Caco-2 (cell line): ENCODE results near the gene SLC22A12. TPM values are rescaled to one million over a fixed set of nuclear protein-coding genes. Genes with fewer than 3 reads are reported as not detected.

Experiments used
- BruUV-seq: library from RNA; stranded (reverse); fragments of 400-500 nt; replicated peaks from 2 replicates; lab custom pipeline; 2021; lab: Mats Ljungman, UMichigan
- CTCF ChIA-PET: fragments of 300-600 bp; sonication (Branson Sonifier 250); formaldehyde crosslinking; loops from one replicate; lab custom pipeline; 2022; ENCODE audit warnings: antibody characterized with exemption; lab: Charles Lee
- POLR2A ChIA-PET: fragments of 300-600 bp; sonication (Branson Sonifier 250); formaldehyde crosslinking; loops from one replicate; lab custom pipeline; 2022; ENCODE audit warnings: antibody characterized with exemption; lab: Charles Lee
- DNase-seq, 2 experiments: peaks; one replicate each; pipeline versions ENCODE4 v3.0.0 to v3.0.0-alpha.2; 2020 to 2022
- H3K27me3 ChIP-seq: replicated peaks from 2 replicates; pipeline ENCODE4 v1.6.0; 2011; ENCODE audit warnings: low read length; ENCODE audit not compliant: control insufficient read depth, insufficient read depth
- H3K36me3 ChIP-seq: 2 replicates; pipeline ENCODE4 v1.5.1; 2011; ENCODE audit warnings: low read length; ENCODE audit not compliant: control insufficient read depth, insufficient read depth
- H3K4me1 ChIP-seq: fragments of 250-450 bp; sonication (Bioruptor Pico); 2 replicates; pipeline ENCODE4 v1.5.1; 2020; ENCODE audit warnings: mild to moderate bottlenecking
- H3K4me3 ChIP-seq: 2 replicates; pipeline ENCODE4 v1.5.1; 2011; ENCODE audit warnings: low read depth, mild to moderate bottlenecking, control low read depth, low read length
- H3K9me3 ChIP-seq: fragments of 250-450 bp; sonication (Bioruptor Pico); 2 replicates; pipeline ENCODE4 v1.5.1; 2020; ENCODE audit warnings: mild to moderate bottlenecking, moderate library complexity
- H3K27ac Mint-ChIP-seq: one replicate; pipeline ENCODE4 v1.8.0; 2022; ENCODE audit warnings: mixed read lengths; ENCODE audit not compliant: unreplicated experiment
- H3K27me3 Mint-ChIP-seq: one replicate; pipeline ENCODE4 v1.8.0; 2022; ENCODE audit warnings: mixed read lengths; ENCODE audit not compliant: insufficient read depth, unreplicated experiment
- H3K36me3 Mint-ChIP-seq: one replicate; pipeline ENCODE4 v1.8.0; 2022; ENCODE audit warnings: mild to moderate bottlenecking, mixed read lengths; ENCODE audit not compliant: insufficient read depth, unreplicated experiment
- H3K4me1 Mint-ChIP-seq: one replicate; pipeline ENCODE4 v1.8.0; 2022; ENCODE audit warnings: low read depth, mixed read lengths; ENCODE audit not compliant: unreplicated experiment
- H3K4me3 Mint-ChIP-seq: one replicate; pipeline ENCODE4 v1.8.0; 2022; ENCODE audit warnings: mild to moderate bottlenecking, moderate library complexity, mixed read lengths; ENCODE audit not compliant: unreplicated experiment
- H3K9me3 Mint-ChIP-seq: one replicate; pipeline ENCODE4 v1.8.0; 2022; ENCODE audit warnings: mixed read lengths; ENCODE audit not compliant: unreplicated experiment
- CTCF ChIP-seq, 2 experiments: fragments of 200-600 bp in 1 of 2; IDR thresholded peaks; 1 replicate in 1 of 2; 2 replicates in 1 of 2; pipeline versions ENCODE4 v1.5.1 to v1.8.0; 2011 to 2022; ENCODE audit warnings: antibody characterized with exemption in 1 of 2, control low read depth in 1 of 2, inconsistent platforms in 1 of 2, low read depth in 1 of 2, low read length in 1 of 2, mild to moderate bottlenecking in 1 of 2, moderate library complexity in 1 of 2; ENCODE audit not compliant: insufficient read depth in 1 of 2, severe bottlenecking in 1 of 2, unreplicated experiment in 1 of 2
- intact Hi-C: fragments of 100-400 bp; cut with micrococcal nuclease; formaldehyde crosslinking; loops from one replicate; pipeline ENCODE4 v1.10.0; 2022; ENCODE audit not compliant: unreplicated experiment
- total RNA-seq: library from RNA; stranded (reverse); gene quantifications from 2 replicates; pipeline ENCODE4 v1.2.3, GENCODE V29; 2022

The SLC22A12 gene
- total RNA-seq, 1 experiment from 2014 or later = not detected

- H3K4me3 Mint-ChIP-seq = no peak overlapping the region
- H3K4me3 ChIP-seq = no peak overlapping the region
- no peak for TF ChIP-seq CTCF (IDR thresholded peaks at IDR 0.05; ENCODE audit: insufficient read depth in 1 of 2, low read depth in 1 of 2, low read length in 1 of 2, severe bottlenecking in 1 of 2, unreplicated experiment in 1 of 2)
These were observed 16.5 kb downstream of the SLC22A12 start for GRCh38 chr11:64607381-64607985.

GRCh38 chr11:64608046-64608445 lies 17.0 kb downstream of the SLC22A12 start:
- Histone ChIP-seq H3K36me3 (no peaks in the 10 kb centered on the region), H3K9me3 (no peaks in the 10 kb centered on the region), H3K4me1 (no peaks in the 10 kb centered on the region), H3K4me3 (no peak overlapping the region), H3K27me3 (no peaks in the 10 kb centered on the region)
- no peak for DNase-seq
- no peak overlapping the region for H3K4me3 Mint-ChIP-seq
- CTCF ChIA-PET = no interaction called here
- no TSS peak for BruUV-seq
- H3K4me1 Mint-ChIP-seq = no peaks in the 10 kb centered on the region
- H3K27me3 Mint-ChIP-seq = no peaks in the 10 kb centered on the region
- POLR2A ChIA-PET = no interaction called here
- TF ChIP-seq CTCF (IDR thresholded peaks at IDR 0.05; ENCODE audit: insufficient read depth in 1 of 2, low read depth in 1 of 2, low read length in 1 of 2, severe bottlenecking in 1 of 2, unreplicated experiment in 1 of 2) = no peak
- no peaks in the 10 kb centered on the region for H3K36me3 Mint-ChIP-seq
- intact Hi-C loops = no loop called here
- H3K9me3 Mint-ChIP-seq = no peaks in the 10 kb centered on the region
- no peak overlapping the region for H3K27ac Mint-ChIP-seq

More at GRCh38 chr11:64607381-64607985, 16.5 kb downstream of the SLC22A12 start:
- H3K27ac Mint-ChIP-seq = no peak overlapping the region
- Histone ChIP-seq H3K27me3 (no peaks in the 10 kb centered on the region), H3K9me3 (no peaks in the 10 kb centered on the region), H3K4me1 (no peaks in the 10 kb centered on the region), H3K36me3 (no peaks in the 10 kb centered on the region)
- BruUV-seq = no TSS peak
- H3K27me3 Mint-ChIP-seq = no peaks in the 10 kb centered on the region
- no peaks in the 10 kb centered on the region for H3K9me3 Mint-ChIP-seq
- ChIA-PET POLR2A (no interaction called here), CTCF (no interaction called here)
- intact Hi-C loops = no loop called here
- no peak for DNase-seq
- no peaks in the 10 kb centered on the region for H3K36me3 Mint-ChIP-seq
- no peaks in the 10 kb centered on the region for H3K4me1 Mint-ChIP-seq

GRCh38 chr11:64608636-64609035 lies 17.6 kb downstream of the SLC22A12 start:
- Mint-ChIP-seq H3K27ac (no peak overlapping the region), H3K36me3 (no peaks in the 10 kb centered on the region), H3K4me3 (no peak overlapping the region), H3K27me3 (no peaks in the 10 kb centered on the region), H3K9me3 (no peaks in the 10 kb centered on the region), H3K4me1 (no peaks in the 10 kb centered on the region)
- Histone ChIP-seq H3K36me3 (no peaks in the 10 kb centered on the region), H3K9me3 (no peaks in the 10 kb centered on the region), H3K4me3 (no peak overlapping the region), H3K4me1 (no peaks in the 10 kb centered on the region), H3K27me3 (no peaks in the 10 kb centered on the region)
- POLR2A ChIA-PET = no interaction called here
- no TSS peak for BruUV-seq
- no peak for DNase-seq
- no peak for TF ChIP-seq CTCF (IDR thresholded peaks at IDR 0.05; ENCODE audit: insufficient read depth in 1 of 2, low read depth in 1 of 2, low read length in 1 of 2, severe bottlenecking in 1 of 2, unreplicated experiment in 1 of 2)
- CTCF ChIA-PET = no interaction called here
- intact Hi-C loops = no loop called here
